Sigmoid colon (tissue), 7 donors: Measurements from ENCODE around the gene NDUFS6. TPM values are rescaled to one million over a fixed set of nuclear protein-coding genes. Genes with fewer than 3 reads are reported as not detected.

ENCODE experiments used
- DNase-seq: peaks from one replicate; pipeline ENCODE4 v3.0.0-alpha.2; 2019
- H3K27ac ChIP-seq, 4 donors: fragments of 200-600 bp; sonication (generic); one replicate each; pipeline ENCODE4 v1.5.1; 2016 to 2019; ENCODE audit warnings: mild to moderate bottlenecking in 1 of 4
- H3K27me3 ChIP-seq, 3 donors: fragments of 200-600 bp; sonication (generic); one replicate each; pipeline ENCODE4 v1.5.1; 2019; ENCODE audit warnings: mild to moderate bottlenecking in 1 of 3
- H3K36me3 ChIP-seq, 4 donors: fragments of 200-600 bp; sonication (generic); one replicate each; pipeline ENCODE4 v1.5.1; 2016 to 2019
- H3K4me1 ChIP-seq, 4 donors: fragments of 200-600 bp; sonication (generic); one replicate each; pipeline ENCODE4 v1.5.1; 2017 to 2019
- H3K4me3 ChIP-seq, 4 donors: fragments of 200-600 bp; sonication (generic); one replicate each; pipeline ENCODE4 v1.5.1; 2017 to 2019; ENCODE audit warnings: mild to moderate bottlenecking in 2 of 4, moderate library complexity in 1 of 4
- H3K9me3 ChIP-seq, 4 donors: fragments of 200-600 bp in 3 of 4; sonication (generic) in 3 of 4; one replicate each; pipeline versions ENCODE4 v1.5.1 to v1.6.1; 2013 to 2019
- CTCF ChIP-seq, 4 experiments: fragments of 450-650 bp in 3 of 4; fragments of 200-600 bp in 1 of 4; IDR thresholded peaks; one replicate each; pipeline ENCODE4 v1.5.1; 2016 to 2019; ENCODE audit warnings: antibody characterized with exemption in 4 of 4, mild to moderate bottlenecking in 3 of 4, moderate library complexity in 2 of 4
- EP300 ChIP-seq, 4 donors: sonication (generic); formaldehyde crosslinking; IDR thresholded peaks; one replicate each; pipeline ENCODE4 v1.6.1; 2017; ENCODE audit warnings: antibody characterized with exemption in 4 of 4
- POLR2A ChIP-seq, 2 donors: fragments of 450-650 bp; IDR thresholded peaks; one replicate each; pipeline ENCODE4 v1.6.1; 2016; ENCODE audit warnings: antibody characterized with exemption in 2 of 2, mild to moderate bottlenecking in 2 of 2, moderate library complexity in 2 of 2
- POLR2AphosphoS5 ChIP-seq, 4 donors: sonication (generic); formaldehyde crosslinking; IDR thresholded peaks; one replicate each; pipeline ENCODE4 v1.6.1; 2017; ENCODE audit warnings: antibody characterized with exemption in 4 of 4
- WGBS, 2 donors: extraction: QIAGEN DNeasy Blood & Tissue Kit; methylation state at CpG; one replicate each; pipeline ENCODE4 v1.1.7; 2013; 5-methylcytosine and 5-hydroxymethylcytosine counted together
- intact Hi-C: fragments of 100-400 bp; cut with DNase I; formaldehyde crosslinking; loops from one replicate; pipeline ENCODE4 v1.15.1; 2023
- polyA plus RNA-seq, 3 donors: library from polyadenylated mRNA; stranded (reverse); fragments of 200-250 nt; gene quantifications; one replicate each; pipeline ENCODE4 v1.2.3, GENCODE V29; 2013
- total RNA-seq, 4 donors: library from RNA; depleted of rRNA; stranded (reverse); fragments of >200 nt; gene quantifications; one replicate each; pipeline ENCODE4 v1.1.0, GENCODE V29; 2016
- donor health status: healthy with polysubstance abuse.
- donor health status: Bipolar disorder and iron deficiency.
- donor health status: healthy.

NDUFS6 gene
- total and polyA plus RNA-seq, 7 donors: 34.9 to 156 (median 82.6) TPM

GRCh38 chr5:1758574-1758973 is 42.6 kb upstream of the NDUFS6 start:
- DNase-seq: no peak
- Histone ChIP-seq H3K27me3 (peaks cover 0 to 21% (median 0%) of the 10 kb centered on the region in 3 donors), H3K9me3 (no peaks in the 10 kb centered on the region), H3K36me3 (no peaks in the 10 kb centered on the region), H3K4me1 (no peaks in the 10 kb centered on the region), H3K27ac (no peak overlapping the region), H3K4me3 (no peak overlapping the region)
- intact Hi-C loops: no loop called here
- TF ChIP-seq POLR2AphosphoS5 (IDR thresholded peaks at IDR 0.05) (no peak), EP300 (IDR thresholded peaks at IDR 0.05) (no peak), POLR2A (IDR thresholded peaks at IDR 0.05) (no peak), CTCF (IDR thresholded peaks at IDR 0.05) (no peak)
- WGBS, 2 donors: 75 to 86% methylated on average over 3 of the region's 3 CpGs

- 76 to 79% methylated on average over 13 of the region's 13 CpGs for WGBS, 2 donors
- no peak overlapping the region for H3K4me3 ChIP-seq
These were observed 41.7 kb upstream of the NDUFS6 start for GRCh38 chr5:1759378-1759970.

GRCh38 chr5:1760231-1760630 is 41.0 kb upstream of the NDUFS6 start:
- Histone ChIP-seq H3K27ac (no peak overlapping the region), H3K36me3 (no peaks in the 10 kb centered on the region), H3K4me3 (no peak overlapping the region), H3K9me3 (no peaks in the 10 kb centered on the region), H3K4me1 (no peaks in the 10 kb centered on the region), H3K27me3 (peaks cover 0 to 36% (median 12%) of the 10 kb centered on the region in 3 donors)
- WGBS, 2 donors: 68 to 84% methylated on average over 4 of the region's 4 CpGs
- DNase-seq: peak; percentile 21
- intact Hi-C loops: no loop called here
- no peak for TF ChIP-seq EP300 (IDR thresholded peaks at IDR 0.05)
- no peak for TF ChIP-seq CTCF (IDR thresholded peaks at IDR 0.05)
- no peak for TF ChIP-seq POLR2A (IDR thresholded peaks at IDR 0.05)
- TF ChIP-seq POLR2AphosphoS5 (IDR thresholded peaks at IDR 0.05): no peak

More at GRCh38 chr5:1759378-1759970, 41.7 kb upstream of the NDUFS6 start:
- no peak overlapping the region for H3K27ac ChIP-seq
- TF ChIP-seq CTCF (IDR thresholded peaks at IDR 0.05) (no peak), POLR2AphosphoS5 (IDR thresholded peaks at IDR 0.05) (no peak), POLR2A (IDR thresholded peaks at IDR 0.05) (no peak), EP300 (IDR thresholded peaks at IDR 0.05) (no peak)
- H3K4me1 ChIP-seq: no peaks in the 10 kb centered on the region
- DNase-seq: peak; percentile 50
- no peaks in the 10 kb centered on the region for H3K36me3 ChIP-seq
- H3K27me3 ChIP-seq: peaks cover 0 to 28% (median 7%) of the 10 kb centered on the region in 3 donors
- intact Hi-C loops: no loop called here
- no peaks in the 10 kb centered on the region for H3K9me3 ChIP-seq

GRCh38 chr5:1760656-1761452 is 40.4 kb upstream of the NDUFS6 start:
- H3K36me3 ChIP-seq: no peaks in the 10 kb centered on the region
- TF ChIP-seq EP300 (IDR thresholded peaks at IDR 0.05) (no peak), CTCF (IDR thresholded peaks at IDR 0.05) (no peak)
- no peak overlapping the region for H3K27ac ChIP-seq
- no peak overlapping the region for H3K4me3 ChIP-seq
- peaks cover 0 to 36% (median 19%) of the 10 kb centered on the region in 3 donors for H3K27me3 ChIP-seq
- peak; percentile 46 for DNase-seq
- 76 to 77% methylated on average over 28 of the region's 28 CpGs for WGBS, 2 donors
- intact Hi-C loops: no loop called here
- H3K4me1 ChIP-seq: no peaks in the 10 kb centered on the region
- no peaks in the 10 kb centered on the region for H3K9me3 ChIP-seq
